ENCODE results near the gene CDC5L.

DNA sequence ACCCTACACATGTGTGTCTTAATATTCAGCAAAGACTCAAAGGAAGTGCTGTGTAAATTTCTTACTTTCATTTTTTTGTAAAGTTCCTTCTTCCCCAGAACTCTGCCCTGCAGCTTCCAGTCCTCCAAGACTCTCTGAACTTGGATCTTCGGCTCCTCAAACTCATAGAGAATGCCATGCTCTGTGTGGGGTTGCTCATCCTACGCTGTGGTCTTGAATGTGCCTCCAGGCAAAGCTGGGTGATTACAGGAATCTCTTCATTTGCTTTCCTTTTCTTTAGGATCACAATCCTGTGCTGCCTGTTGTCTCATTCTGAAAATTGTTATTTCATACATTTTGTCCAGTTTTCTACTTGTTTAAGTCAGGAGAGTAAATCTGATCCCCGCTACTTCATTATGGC lies 14.5 kb upstream of the CDC5L start:
- TF ChIP-seq, protein P1, sequence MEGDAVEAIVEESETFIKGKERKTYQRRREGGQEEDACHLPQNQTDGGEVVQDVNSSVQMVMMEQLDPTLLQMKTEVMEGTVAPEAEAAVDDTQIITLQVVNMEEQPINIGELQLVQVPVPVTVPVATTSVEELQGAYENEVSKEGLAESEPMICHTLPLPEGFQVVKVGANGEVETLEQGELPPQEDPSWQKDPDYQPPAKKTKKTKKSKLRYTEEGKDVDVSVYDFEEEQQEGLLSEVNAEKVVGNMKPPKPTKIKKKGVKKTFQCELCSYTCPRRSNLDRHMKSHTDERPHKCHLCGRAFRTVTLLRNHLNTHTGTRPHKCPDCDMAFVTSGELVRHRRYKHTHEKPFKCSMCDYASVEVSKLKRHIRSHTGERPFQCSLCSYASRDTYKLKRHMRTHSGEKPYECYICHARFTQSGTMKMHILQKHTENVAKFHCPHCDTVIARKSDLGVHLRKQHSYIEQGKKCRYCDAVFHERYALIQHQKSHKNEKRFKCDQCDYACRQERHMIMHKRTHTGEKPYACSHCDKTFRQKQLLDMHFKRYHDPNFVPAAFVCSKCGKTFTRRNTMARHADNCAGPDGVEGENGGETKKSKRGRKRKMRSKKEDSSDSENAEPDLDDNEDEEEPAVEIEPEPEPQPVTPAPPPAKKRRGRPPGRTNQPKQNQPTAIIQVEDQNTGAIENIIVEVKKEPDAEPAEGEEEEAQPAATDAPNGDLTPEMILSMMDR (conservative IDR thresholded peaks at IDR 0.05; ENCODE audit: low read length), result no peak
- TF ChIP-seq EZH2phosphoT487 (IDR thresholded peaks at IDR 0.05; ENCODE audit: borderline replicate concordance), result no peak
